Measurements from ENCODE around the gene CTBP2. TPM values are rescaled to one million over a fixed set of nuclear protein-coding genes. Genes with fewer than 3 reads are reported as not detected.
A peak's percentile ranks its signal among the peaks of the same experiment; 100 is the strongest.

Gene CTBP2
- total RNA-seq, 2 donors from 2014 or later, result 32.0 to 49.0 TPM

DNA sequence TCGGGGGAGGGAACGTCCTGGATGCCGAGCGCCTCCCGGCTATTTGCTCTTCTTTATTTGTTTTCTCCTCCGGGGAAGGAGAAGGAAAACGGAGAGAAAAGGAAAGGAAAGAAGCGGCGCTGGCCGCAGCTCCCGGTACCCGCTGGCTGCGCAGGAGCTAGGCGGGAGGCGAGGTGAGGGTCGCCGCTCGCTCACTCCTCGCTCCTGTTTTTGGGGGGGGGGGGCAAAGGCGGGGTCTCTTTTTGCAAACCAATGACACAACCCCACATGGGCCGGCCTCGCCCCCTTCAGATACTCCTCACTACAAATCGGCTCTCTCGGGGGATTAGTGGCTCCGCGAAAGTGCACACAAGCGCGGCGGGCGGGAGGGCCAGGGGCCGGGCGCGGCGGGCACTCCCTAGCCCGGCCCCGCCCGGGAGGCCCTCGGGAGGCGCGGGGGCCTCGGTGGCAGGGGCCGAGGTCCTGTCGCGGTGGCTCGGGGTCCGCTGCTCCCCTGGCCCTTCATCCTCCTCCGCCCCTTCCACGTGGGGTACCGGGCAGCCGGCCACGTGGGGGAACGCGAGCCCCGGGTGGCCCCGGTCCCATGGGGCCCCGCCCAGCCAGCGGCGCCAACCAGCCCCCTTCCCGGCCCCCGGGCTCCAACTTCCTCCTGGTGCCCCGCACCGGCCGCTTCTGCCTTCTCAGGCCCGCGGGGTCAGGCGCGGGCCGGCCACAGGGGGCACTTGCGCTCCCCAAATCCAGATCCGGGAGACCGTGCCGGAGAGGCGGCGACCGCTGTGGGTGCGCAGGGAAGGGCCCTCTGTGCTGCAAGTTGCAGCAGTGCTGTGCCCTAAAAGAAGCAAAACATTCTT lies 718 bp upstream of the CTBP2 start:
- DNase-seq, result peak; percentile 76 to 84 (median 81)
- no peaks in the 10 kb centered on the region for H3K27me3 ChIP-seq
- no peaks in the 10 kb centered on the region for H3K36me3 ChIP-seq (replicated peaks in 1 of 2; ENCODE audit: insufficient read depth in 1 of 2, low read depth in 2 of 2)
- peaks cover 26% of the 10 kb centered on the region for H3K4me1 ChIP-seq
- intact Hi-C loops (cut with DNase I), result loop anchor here (10.0 kb wide), 1 partner anchor 106 kb away; no protein-coding TSS in a partner anchor
- H3K27ac ChIP-seq, result peak overlapping the region; percentile 89 to 100 (median 98)
- ATAC-seq, result peak; percentile 51
- 0 to 2% methylated on average over 22 to 75 of the region's 76 CpGs for WGBS, 2 donors
- H3K9me3 ChIP-seq, result no peaks in the 10 kb centered on the region
- peak; percentile 7 to 47 (median 38) for TF ChIP-seq POLR2A (IDR thresholded peaks at IDR 0.05)
- TF ChIP-seq, protein P1, sequence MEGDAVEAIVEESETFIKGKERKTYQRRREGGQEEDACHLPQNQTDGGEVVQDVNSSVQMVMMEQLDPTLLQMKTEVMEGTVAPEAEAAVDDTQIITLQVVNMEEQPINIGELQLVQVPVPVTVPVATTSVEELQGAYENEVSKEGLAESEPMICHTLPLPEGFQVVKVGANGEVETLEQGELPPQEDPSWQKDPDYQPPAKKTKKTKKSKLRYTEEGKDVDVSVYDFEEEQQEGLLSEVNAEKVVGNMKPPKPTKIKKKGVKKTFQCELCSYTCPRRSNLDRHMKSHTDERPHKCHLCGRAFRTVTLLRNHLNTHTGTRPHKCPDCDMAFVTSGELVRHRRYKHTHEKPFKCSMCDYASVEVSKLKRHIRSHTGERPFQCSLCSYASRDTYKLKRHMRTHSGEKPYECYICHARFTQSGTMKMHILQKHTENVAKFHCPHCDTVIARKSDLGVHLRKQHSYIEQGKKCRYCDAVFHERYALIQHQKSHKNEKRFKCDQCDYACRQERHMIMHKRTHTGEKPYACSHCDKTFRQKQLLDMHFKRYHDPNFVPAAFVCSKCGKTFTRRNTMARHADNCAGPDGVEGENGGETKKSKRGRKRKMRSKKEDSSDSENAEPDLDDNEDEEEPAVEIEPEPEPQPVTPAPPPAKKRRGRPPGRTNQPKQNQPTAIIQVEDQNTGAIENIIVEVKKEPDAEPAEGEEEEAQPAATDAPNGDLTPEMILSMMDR (IDR thresholded peaks at IDR 0.05), result peak; percentile 35 to 70 (median 53)
- peak overlapping the region; percentile 27 to 77 for H3K4me3 ChIP-seq

DNA sequence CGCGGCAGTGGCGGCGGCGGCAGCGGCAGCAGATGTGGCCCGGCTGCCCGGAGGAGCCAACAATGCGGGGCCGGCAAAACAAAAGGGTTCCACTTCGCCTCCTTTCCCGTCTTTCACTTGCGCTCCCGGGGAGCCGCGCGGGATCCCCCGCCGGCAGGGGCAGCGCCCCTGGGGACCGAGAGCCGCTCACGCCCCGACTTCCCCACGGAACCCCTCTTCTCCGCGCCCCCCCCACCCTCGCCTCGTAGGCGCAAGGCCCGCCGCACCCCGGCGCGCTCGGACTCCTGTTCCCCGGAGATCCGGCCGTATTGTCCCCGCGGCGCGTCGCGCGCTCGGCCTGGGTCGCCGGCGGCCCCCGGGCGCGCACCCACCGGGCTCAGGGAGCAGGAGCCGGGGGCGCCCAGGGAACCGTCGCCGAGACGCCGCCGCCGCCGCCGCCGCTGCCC lies 854 bp downstream of the CTBP2 start:
- intact Hi-C loops (cut with DNase I), result no loop called here
- Histone ChIP-seq H3K27ac (peak overlapping the region; percentile 89 to 100 (median 98)), H3K4me3 (peak overlapping the region in 1 of 2 donors; percentile 77), H3K27me3 (no peaks in the 10 kb centered on the region), H3K9me3 (no peaks in the 10 kb centered on the region), H3K36me3 (replicated peaks in 1 of 2; ENCODE audit: insufficient read depth in 1 of 2, low read depth in 2 of 2) (no peaks in the 10 kb centered on the region), H3K4me1 (peaks cover 42% of the 10 kb centered on the region)
- DNase-seq (peak in 3 of 4 donors; percentile 40 to 55 (median 53)), ATAC-seq (peak; percentile 7)
- 0% methylated on average over 6 to 62 of the region's 66 CpGs for WGBS, 2 donors
- TF ChIP-seq POLR2A (IDR thresholded peaks at IDR 0.05), result peak in 2 of 3 donors; percentile 27 to 35
- TF ChIP-seq, protein P1 (IDR thresholded peaks at IDR 0.05), result no peak

DNA sequence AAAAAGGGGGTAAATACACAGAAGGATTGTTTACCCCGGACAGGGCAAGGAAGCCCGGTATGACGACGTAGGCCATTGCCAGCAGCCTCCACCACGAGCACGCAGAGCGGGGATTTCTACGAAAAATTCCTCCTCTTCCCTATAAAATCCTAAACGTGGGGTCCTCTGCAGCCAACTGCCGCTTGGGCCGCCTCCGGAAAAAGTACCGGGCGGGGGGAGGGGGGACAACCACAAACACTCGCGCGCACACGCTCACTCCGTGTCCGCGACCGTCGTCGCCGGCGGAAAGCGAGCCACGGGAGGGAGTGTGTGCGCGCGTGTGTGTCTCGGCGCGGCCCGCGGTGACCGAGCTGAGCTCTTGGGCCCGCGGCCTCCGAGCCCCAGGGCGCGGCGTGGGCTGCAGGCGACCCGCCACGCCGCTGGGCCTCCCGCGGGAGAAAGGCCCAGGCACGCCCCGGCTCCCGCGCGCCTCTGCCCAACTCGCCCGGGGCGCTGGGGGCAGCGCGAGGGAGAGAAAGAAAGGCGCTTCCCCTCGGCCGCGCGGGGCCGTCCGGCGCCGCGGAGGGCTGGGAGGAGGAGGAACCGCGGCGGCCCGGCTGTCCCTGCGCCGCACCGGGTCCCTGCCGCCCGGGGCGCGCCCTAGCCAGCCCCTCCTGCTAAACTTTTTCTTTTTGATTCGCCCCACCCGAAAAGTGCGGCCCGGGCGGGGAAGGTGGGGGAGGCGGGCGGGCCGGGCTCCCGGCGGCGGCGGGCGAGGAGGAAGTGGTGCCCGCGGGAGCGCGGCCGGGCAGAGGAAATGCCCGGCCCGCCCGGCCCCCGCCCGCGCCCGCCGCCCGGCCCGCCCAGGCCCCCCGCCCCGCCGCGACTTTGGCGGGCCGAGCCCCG lies 1.5 kb downstream of the CTBP2 start:
- peak overlapping the region; percentile 89 to 100 (median 98) for H3K27ac ChIP-seq
- H3K27me3 ChIP-seq, result no peaks in the 10 kb centered on the region
- DNase-seq (peak in 3 of 4 donors; percentile 45 to 64 (median 51)), ATAC-seq (peak; percentile 36)
- peaks cover 49% of the 10 kb centered on the region for H3K4me1 ChIP-seq
- H3K36me3 ChIP-seq (replicated peaks in 1 of 2; ENCODE audit: insufficient read depth in 1 of 2, low read depth in 2 of 2), result no peaks in the 10 kb centered on the region
- peak overlapping the region; percentile 31 to 77 for H3K4me3 ChIP-seq
- TF ChIP-seq POLR2A (IDR thresholded peaks at IDR 0.05), result peak; percentile 54 to 73 (median 69)
- TF ChIP-seq, protein P1 (IDR thresholded peaks at IDR 0.05), result peak in 2 of 7 experiments; percentile 2 to 3
- intact Hi-C loops (cut with DNase I), result no loop called here
- 0% methylated on average over 12 to 96 of the region's 115 CpGs for WGBS, 2 donors
- no peaks in the 10 kb centered on the region for H3K9me3 ChIP-seq

DNA sequence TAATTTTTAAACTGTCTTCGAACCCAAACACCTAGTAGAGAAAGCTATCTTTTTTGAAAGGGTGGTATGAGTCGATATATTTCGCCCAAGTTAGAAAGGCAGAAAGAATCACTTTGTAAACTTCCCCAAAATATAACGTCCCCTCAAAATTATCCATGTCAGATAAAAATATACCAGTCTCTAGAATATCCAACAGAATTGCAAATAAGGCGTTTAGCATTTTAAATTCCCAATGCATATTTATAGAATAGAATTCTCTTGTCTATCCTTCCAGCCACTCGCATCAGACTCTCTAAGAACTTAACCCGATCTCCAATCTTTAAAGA lies 2.1 kb downstream of the CTBP2 start:
- peaks cover 55% of the 10 kb centered on the region for H3K4me1 ChIP-seq
- H3K4me3 ChIP-seq, result peak overlapping the region; percentile 31 to 50
- intact Hi-C loops (cut with DNase I), result no loop called here
- no peak for ATAC-seq
- H3K27me3 ChIP-seq, result no peaks in the 10 kb centered on the region
- 2 to 3% methylated on average over 7 of the region's 7 CpGs for WGBS, 2 donors
- DNase-seq, result no peak
- TF ChIP-seq, protein P1 (IDR thresholded peaks at IDR 0.05), result no peak
- no peak for TF ChIP-seq POLR2A (IDR thresholded peaks at IDR 0.05)
- H3K27ac ChIP-seq, result peak overlapping the region; percentile 89 to 100 (median 98)
- no peaks in the 10 kb centered on the region for H3K9me3 ChIP-seq
- no peaks in the 10 kb centered on the region for H3K36me3 ChIP-seq (replicated peaks in 1 of 2; ENCODE audit: insufficient read depth in 1 of 2, low read depth in 2 of 2)
